ENCODE measurements around the gene MYLIP. TPM values are rescaled to one million over a fixed set of nuclear protein-coding genes. Genes with fewer than 3 reads are reported as not detected.

The MYLIP gene
- total and polyA plus RNA-seq, 2 of the 4 experiments (the other 2 are of a cell fraction) = 1.8 to 3.2 TPM

DNA sequence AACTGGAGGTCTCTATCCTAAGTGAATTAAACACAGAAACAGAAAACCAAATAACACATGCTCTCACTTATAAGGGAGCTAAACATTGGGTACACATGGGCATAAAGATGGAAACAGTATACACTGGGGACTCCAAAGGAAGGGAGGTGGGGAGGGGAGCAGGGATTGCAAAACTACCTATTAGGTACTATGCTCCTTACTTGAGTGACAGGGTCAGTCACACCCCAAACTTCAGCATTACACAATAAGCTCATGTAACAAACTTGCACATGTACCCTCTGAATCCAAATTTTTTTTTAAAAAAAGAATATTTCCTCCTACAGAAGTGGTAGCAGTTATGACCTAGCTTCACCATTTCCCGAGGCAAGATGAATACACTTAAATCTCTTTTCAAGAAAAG is 49.5 kb upstream of the MYLIP start:
- Histone ChIP-seq H3K27me3 (ENCODE audit: control insufficient read depth, insufficient read depth, low read length) (peaks cover 10% of the 10 kb centered on the region), H3K79me1 (ENCODE audit: low read depth in 1 of 2, low read length in 2 of 2) (no peaks in the 10 kb centered on the region), H3K9me1 (ENCODE audit: insufficient read depth, low read length) (no peaks in the 10 kb centered on the region), H3K27ac (ENCODE audit: insufficient read depth, low read length) (no peak overlapping the region), H4K91ac (ENCODE audit: insufficient read depth, low read depth, low read length) (no peak overlapping the region), H2BK15ac (ENCODE audit: low read depth, low read length) (no peak overlapping the region), H4K5ac (ENCODE audit: low read depth, low read length) (no peak overlapping the region), H3K4me2 (ENCODE audit: low read depth, low read length) (no peak overlapping the region), H3K14ac (replicated peaks; ENCODE audit: low read depth, low read length) (no peak overlapping the region), H2AFZ (replicated peaks; ENCODE audit: low read length, poor library complexity) (no peak overlapping the region), H3K23ac (ENCODE audit: low read depth, low read length) (no peak overlapping the region), H3K56ac (ENCODE audit: extremely low read depth, insufficient read depth, low read length) (no peak overlapping the region), H3K9me3 (ENCODE audit: control insufficient read depth, insufficient read depth, low read length) (no peaks in the 10 kb centered on the region), H2BK5ac (ENCODE audit: low read depth, low read length, poor library complexity, severe bottlenecking) (no peak overlapping the region), H2BK20ac (ENCODE audit: low read depth, low read length) (no peak overlapping the region), H3K4me1 (ENCODE audit: control insufficient read depth, insufficient read depth, low read length) (no peaks in the 10 kb centered on the region), H3K4ac (ENCODE audit: low read depth, low read length) (no peak overlapping the region), H4K20me1 (ENCODE audit: insufficient read depth, low read length) (no peaks in the 10 kb centered on the region), H3K36me3 (ENCODE audit: control insufficient read depth, insufficient read depth, low read length) (no peaks in the 10 kb centered on the region), H2AK9ac (replicated peaks; ENCODE audit: low read depth, low read length, poor library complexity) (no peak overlapping the region), H4K8ac (ENCODE audit: low read depth in 2 of 2, low read length in 2 of 2) (no peak overlapping the region), H2BK120ac (ENCODE audit: low read depth, low read length) (no peak overlapping the region), H3K4me3 (ENCODE audit: insufficient read depth, low read depth, low read length) (no peak overlapping the region), H3K9ac (ENCODE audit: low read depth, low read length) (no peak overlapping the region), H3K18ac (ENCODE audit: low read depth, low read length) (no peak overlapping the region), H2AK5ac (ENCODE audit: low read depth, low read length) (no peak overlapping the region)
- CTCF ChIA-PET = no interaction called here
- in situ Hi-C loops (cut with MboI; ENCODE audit: low sequenced_read_pairs) (no loop called here), intact Hi-C loops (cut with micrococcal nuclease) (no loop called here), dilution Hi-C loops (cut with HindIII; ENCODE audit: low sequenced_read_pairs, unreplicated experiment) (no loop called here)
- DNase-seq (no peak), ATAC-seq (ENCODE audit: low read depth) (no peak)
- WGBS, 2 experiments (ENCODE audit: extremely low coverage in 2 of 2, insufficient read length in 1 of 2) = no CpG with 5 or more reads among the region's 1 CpG
- POLR2A ChIA-PET (ENCODE audit: unreplicated experiment) = no interaction called here
- no TSS peak for BruUV-seq (replicated peaks)
- TF ChIP-seq CEBPB (IDR thresholded peaks at IDR 0.05; ENCODE audit: low read depth, low read length) = no peak
